Erythroblast (primary cell): ENCODE measurements around the gene CDK5RAP2.

Experiments used
- GATA1 ChIP-seq: IDR thresholded peaks from 2 replicates; pipeline ENCODE4 v1.6.1; 2011; ENCODE audit warnings: low read depth, mild to moderate bottlenecking, control low read depth, low read length, moderate library complexity
- POLR2A ChIP-seq: IDR thresholded peaks from 2 replicates; pipeline ENCODE4 v1.6.1; 2011; ENCODE audit warnings: mild to moderate bottlenecking, low read length

- TF ChIP-seq POLR2A, result no peak
- no peak for TF ChIP-seq GATA1
These were observed 214.6 kb downstream of the CDK5RAP2 start for GRCh38 chr9:120365386-120365785.
